KOPT-K1 (cell line): ENCODE measurements around the gene CCL21.

Experiments used
- H3K27ac ChIP-seq: fragments of 200-600 bp; sonication (generic); 2 replicates; pipeline ENCODE4 v1.5.1; 2016; ENCODE audit warnings: antibody characterized with exemption, mild to moderate bottlenecking, low read depth, low read length; ENCODE audit not compliant: poor library complexity, severe bottlenecking
- H3K36me3 ChIP-seq: fragments of 200-600 bp; sonication (generic); 2 replicates; pipeline ENCODE4 v1.5.1; 2017; ENCODE audit warnings: antibody characterized with exemption, mild to moderate bottlenecking, low read length, moderate library complexity; ENCODE audit not compliant: insufficient read depth
- H3K9me3 ChIP-seq: fragments of 200-600 bp; sonication (generic); 2 replicates; pipeline ENCODE4 v1.5.1; 2017; ENCODE audit warnings: antibody characterized with exemption, low read length, mild to moderate bottlenecking; ENCODE audit not compliant: insufficient read depth, poor library complexity, severe bottlenecking

Gene CCL21

DNA sequence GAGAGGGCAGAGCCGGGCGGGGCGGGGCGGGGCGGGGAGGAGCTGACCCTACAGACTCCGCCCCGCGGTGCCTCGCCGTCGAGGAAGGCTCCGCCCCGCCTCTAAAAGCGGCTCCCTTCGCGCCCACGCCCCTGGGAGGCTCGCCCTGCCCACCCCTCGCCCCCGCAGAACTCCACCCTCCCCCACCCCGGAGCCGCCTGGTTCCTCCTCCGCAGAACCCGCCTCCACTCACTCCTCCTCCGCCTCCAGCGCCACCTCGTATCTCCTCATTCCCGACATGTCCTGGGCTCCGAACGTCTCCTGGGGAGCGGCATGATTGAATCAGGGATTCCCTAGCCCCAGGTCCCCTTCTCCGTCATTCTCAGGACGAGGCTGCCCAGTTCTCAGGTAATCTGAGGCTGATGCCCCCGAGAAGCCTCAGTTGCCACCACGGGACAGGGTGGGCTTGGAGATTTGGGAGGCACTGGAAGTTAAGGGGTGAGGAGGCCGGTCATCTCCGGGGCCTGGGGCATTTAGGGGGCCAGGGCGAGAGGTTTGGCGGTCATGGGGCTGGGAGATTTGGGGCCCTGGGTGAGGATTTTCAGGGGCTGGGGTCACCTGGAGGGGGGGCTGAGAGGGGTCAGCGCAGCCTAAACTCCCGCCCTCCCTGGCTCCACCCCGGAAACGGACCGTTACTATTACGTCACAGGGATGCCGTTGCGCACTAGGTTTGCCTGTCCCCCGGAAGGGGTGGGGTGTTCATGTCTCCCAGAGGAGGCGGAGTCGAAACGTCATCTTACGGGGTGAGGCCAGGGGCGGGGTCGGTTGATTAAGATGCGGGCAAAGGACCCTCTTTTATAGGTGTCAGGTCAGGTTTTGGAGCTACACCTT is 44.3 kb downstream of the CCL21 start:
- Histone ChIP-seq H3K27ac (peak overlapping the region; percentile 70), H3K36me3 (no peaks in the 10 kb centered on the region), H3K9me3 (peaks cover 16% of the 10 kb centered on the region)

DNA sequence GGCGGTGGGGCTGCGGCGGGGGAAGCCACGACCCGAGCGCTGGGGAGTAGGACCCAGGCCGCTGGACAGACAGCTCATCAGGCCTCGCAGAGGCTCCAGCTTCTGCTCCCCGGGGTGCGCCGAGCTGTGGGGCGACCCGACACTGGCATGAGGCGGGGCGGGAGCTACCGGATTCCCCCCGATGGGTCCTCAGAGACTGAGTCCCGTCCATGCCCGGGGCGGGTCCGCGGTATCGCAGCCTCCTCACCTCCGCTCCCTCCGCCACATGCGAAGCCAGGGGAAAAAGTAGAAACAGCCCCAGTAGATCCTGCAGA is 44.9 kb downstream of the CCL21 start:
- H3K9me3 ChIP-seq = peaks cover 10% of the 10 kb centered on the region
- no peaks in the 10 kb centered on the region for H3K36me3 ChIP-seq
- peak overlapping the region; percentile 26 for H3K27ac ChIP-seq

DNA sequence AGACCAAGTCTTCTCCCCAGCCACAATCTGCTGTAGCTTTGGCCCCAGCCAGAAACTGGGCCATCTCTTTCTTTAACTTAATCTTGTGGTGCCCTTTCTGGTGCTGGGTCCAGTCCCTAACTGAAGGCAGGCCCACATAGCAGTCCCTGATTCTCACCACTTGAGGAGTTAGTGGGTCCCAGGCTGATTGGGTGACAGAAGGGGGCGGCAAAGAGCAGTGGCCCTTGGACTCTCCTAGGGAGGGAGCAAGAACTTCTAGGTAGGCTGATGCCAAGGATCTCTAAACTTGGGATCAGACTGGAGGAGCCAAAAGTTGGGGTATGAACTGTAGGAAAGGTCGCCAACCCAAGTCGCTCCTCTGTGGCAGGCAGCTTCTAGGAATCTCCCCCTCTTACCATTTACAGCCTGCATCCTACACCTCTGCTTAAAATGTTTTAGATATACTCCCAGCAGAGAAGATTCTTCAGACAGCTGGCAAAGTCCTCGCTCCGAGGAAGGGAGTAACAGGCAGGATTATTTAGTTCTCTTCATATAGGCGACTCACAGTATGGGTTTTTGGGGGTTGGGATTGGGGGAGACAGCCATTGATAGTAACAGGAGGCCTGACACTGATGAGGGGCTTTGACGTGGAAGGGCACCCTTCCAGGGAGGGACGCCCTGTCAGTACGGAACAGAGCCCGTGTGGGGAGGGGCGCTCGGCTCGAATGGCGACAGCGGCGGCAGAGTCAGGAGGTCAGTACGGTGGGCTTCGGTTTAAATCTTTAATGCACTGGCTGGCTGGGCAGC is 45.5 kb downstream of the CCL21 start:
- H3K36me3 ChIP-seq = no peaks in the 10 kb centered on the region
- peak overlapping the region; percentile 26 for H3K27ac ChIP-seq
- peaks cover 4% of the 10 kb centered on the region for H3K9me3 ChIP-seq

DNA sequence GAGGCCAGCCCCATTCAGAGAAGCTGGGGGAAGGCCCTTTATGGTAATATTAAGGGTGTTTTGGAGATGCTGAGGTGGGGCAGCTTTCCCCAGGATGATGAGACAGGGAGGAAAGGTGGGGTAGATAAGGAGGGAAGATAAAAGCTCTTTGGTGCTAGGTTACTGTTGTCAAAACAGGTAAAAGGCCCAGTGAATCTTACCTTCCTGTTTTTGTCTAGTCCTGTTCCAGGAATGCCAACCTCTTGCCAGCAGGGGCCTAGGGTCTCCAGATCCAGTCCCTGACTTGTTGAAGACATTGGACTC is 46.7 kb downstream of the CCL21 start:
- Histone ChIP-seq H3K36me3 (no peaks in the 10 kb centered on the region), H3K9me3 (no peaks in the 10 kb centered on the region), H3K27ac (no peak overlapping the region)

DNA sequence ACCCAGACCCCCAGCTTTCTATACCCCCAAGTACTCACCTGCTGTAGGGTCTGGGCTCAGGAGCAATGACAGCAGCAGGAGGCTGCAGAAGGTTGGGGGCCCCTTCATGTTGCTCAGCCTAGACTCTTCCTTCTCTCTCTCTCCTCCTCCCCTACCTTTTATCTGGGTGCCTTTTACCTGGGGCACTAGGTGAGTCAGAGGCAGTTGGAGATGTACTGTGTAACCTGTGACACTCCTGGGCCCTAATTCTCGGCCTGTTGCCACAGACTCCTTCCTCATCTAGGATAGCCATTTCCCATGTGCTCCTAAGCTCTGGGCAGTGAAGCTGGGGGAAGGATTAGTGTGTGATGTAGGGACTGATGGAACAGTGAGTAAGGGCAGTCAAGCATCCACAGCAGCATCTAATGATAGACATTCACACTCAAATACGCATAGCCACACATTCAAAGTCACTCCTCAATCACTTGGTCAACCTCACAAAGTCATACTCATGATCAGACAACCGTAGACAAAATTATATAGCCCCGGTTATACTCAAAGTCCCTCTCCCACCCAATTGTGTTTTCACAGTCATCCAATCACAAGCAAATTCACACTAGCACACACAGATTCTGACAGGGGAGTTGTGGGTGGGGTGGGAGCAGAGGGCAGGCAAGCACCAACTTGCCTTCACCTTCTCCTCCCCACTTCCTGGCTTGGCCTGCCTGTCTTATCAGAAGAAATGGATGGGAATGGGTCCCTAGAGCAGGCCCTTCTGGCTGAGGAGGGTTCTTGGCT is 47.2 kb downstream of the CCL21 start, which contains the start of gene CCL27:
CCL27 (minus strand) TSS at position 132 of the 777 bp plus-strand sequence; CDS start at position 108, 24 bp downstream.
- no peak within 1 kb of the TSS for H3K27ac ChIP-seq
- H3K9me3 ChIP-seq = no peaks in the 10 kb centered on the region
- H3K36me3 ChIP-seq = no peaks in the 10 kb centered on the region

DNA sequence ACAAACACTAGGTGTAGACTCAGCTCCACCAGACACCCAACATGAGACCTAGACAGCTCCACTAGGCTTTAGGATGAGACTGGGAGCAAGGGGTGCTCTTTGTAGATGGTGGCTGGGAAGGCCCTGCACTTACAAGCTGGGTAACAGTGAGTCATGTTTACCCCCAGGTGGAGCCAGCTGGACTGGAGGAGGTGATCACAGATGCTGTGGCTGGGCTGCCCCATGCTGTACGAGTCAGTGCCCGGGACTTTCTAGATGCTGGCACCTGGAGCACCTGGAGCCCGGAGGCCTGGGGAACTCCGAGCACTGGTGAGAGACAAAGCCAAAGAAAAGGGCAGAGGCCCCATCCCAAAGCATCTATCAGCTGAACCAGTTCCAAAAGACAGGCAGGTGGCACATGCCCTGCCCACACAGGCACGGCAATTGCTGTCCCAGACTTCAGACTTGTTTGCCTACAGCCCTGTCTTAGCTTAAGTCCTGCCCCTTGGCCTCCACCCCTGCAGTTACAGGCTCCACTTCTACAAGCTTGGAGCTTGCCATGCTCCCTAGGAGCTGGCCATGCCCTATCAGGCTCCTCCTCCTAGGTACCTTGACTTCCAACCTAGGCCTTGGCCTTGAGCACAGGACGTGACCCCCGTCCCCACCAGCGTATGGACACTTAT is 50.2 kb downstream of the CCL21 start:
- Histone ChIP-seq H3K9me3 (no peaks in the 10 kb centered on the region), H3K27ac (no peak overlapping the region), H3K36me3 (no peaks in the 10 kb centered on the region)
